ENCODE data around the gene ZBTB7C. TPM values are rescaled to one million over a fixed set of nuclear protein-coding genes. Genes with fewer than 3 reads are reported as not detected.

The ZBTB7C gene
- polyA plus RNA-seq, 1 donor (not counting 4 experiments of a cell fraction or from before 2014, with no cell fraction given) = 0.58 TPM

DNA sequence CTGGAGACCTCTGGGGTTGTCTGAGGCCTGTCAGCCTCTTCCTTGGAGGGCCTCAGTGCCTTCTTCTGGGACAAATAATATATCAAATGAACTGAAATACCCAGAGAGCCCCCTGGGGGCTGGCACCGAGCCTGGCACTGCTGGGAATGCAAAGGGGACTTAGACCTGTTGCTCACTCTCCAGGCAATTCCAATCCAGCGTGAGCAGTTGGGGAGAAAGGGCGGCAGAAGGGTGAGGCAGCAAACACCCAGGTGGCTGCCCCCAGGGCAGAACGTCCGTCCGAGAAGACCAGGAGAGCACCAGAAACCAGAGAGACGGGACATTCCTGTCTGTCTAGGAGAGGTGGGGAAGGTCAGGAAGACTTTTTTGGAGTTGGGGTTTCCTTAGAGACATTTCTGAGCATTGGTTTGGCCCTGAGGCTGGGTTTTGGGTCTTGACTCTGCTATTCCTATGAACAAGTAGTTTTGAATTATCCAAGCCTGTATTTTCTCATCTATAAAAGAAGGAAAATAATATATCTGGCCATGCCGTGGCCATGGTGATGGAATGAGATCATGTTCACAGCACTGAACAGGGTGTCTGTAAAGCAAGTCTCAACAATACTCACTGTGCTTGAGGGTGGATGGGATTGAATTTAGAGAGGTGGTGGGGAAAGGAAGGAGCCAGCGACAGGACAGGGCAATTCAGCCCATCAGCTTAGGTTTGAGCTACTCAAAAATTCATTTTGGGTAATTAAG is 44.3 kb upstream of the ZBTB7C start:
- Histone ChIP-seq H3K9ac (ENCODE audit: control insufficient read depth, extremely low read depth, insufficient read depth, low read length) (peak overlapping the region; percentile 54), H3K27ac (ENCODE audit: control insufficient read depth, insufficient read depth, low read length) (peak overlapping the region; percentile 81), H3K9me3 (ENCODE audit: control insufficient read depth, low read depth, low read length) (no peaks in the 10 kb centered on the region), H3K4me2 (ENCODE audit: control insufficient read depth, extremely low read depth, insufficient read depth, low read depth, low read length) (peak overlapping the region; percentile 59), H4K20me1 (ENCODE audit: control insufficient read depth, extremely low read depth, insufficient read depth, low read length) (no peaks in the 10 kb centered on the region), H3K4me3 (ENCODE audit: control insufficient read depth in 2 of 3, extremely low read depth in 1 of 3, insufficient read depth in 2 of 3, low read depth in 1 of 3, low read length in 3 of 3) (peak overlapping the region in 2 of 3 experiments; percentile 19 to 30), H3K4me1 (ENCODE audit: control insufficient read depth, extremely low read depth, insufficient read depth, low read length) (peaks cover 42% of the 10 kb centered on the region), H3K79me2 (ENCODE audit: control insufficient read depth, insufficient read depth, low read length) (no peaks in the 10 kb centered on the region), H3K9me1 (ENCODE audit: control insufficient read depth, extremely low read depth, insufficient read depth, low read length) (no peaks in the 10 kb centered on the region), H3K27me3 (ENCODE audit: control insufficient read depth, extremely low read depth, insufficient read depth, low read length) (peaks cover 2% of the 10 kb centered on the region), H2AFZ (ENCODE audit: control insufficient read depth, low read length) (peak overlapping the region; percentile 1), H3K36me3 (ENCODE audit: control insufficient read depth in 2 of 2, extremely low read depth in 1 of 2, insufficient read depth in 2 of 2, low read length in 2 of 2) (no peaks in the 10 kb centered on the region)
- TF ChIP-seq, protein P1, sequence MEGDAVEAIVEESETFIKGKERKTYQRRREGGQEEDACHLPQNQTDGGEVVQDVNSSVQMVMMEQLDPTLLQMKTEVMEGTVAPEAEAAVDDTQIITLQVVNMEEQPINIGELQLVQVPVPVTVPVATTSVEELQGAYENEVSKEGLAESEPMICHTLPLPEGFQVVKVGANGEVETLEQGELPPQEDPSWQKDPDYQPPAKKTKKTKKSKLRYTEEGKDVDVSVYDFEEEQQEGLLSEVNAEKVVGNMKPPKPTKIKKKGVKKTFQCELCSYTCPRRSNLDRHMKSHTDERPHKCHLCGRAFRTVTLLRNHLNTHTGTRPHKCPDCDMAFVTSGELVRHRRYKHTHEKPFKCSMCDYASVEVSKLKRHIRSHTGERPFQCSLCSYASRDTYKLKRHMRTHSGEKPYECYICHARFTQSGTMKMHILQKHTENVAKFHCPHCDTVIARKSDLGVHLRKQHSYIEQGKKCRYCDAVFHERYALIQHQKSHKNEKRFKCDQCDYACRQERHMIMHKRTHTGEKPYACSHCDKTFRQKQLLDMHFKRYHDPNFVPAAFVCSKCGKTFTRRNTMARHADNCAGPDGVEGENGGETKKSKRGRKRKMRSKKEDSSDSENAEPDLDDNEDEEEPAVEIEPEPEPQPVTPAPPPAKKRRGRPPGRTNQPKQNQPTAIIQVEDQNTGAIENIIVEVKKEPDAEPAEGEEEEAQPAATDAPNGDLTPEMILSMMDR (optimal IDR thresholded peaks at IDR 0.05 in 1 of 3, IDR thresholded peaks at IDR 0.05 in 1 of 3, conservative IDR thresholded peaks at IDR 0.05 in 1 of 3; ENCODE audit: extremely low read depth in 1 of 3, insufficient read depth in 2 of 3, low read length in 3 of 3) = peak in 1 of 3 experiments; percentile 6
- no peak for TF ChIP-seq EZH2 (IDR thresholded peaks at IDR 0.05; ENCODE audit: low read length)
- FAIRE-seq = peak; percentile 97
- no peak for DNase-seq (ENCODE audit: low read depth, low spot score)
- dilution Hi-C loops (cut with MboI; ENCODE audit: extremely low pct_ligation_motif_present, low sequenced_read_pairs) = no loop called here

DNA sequence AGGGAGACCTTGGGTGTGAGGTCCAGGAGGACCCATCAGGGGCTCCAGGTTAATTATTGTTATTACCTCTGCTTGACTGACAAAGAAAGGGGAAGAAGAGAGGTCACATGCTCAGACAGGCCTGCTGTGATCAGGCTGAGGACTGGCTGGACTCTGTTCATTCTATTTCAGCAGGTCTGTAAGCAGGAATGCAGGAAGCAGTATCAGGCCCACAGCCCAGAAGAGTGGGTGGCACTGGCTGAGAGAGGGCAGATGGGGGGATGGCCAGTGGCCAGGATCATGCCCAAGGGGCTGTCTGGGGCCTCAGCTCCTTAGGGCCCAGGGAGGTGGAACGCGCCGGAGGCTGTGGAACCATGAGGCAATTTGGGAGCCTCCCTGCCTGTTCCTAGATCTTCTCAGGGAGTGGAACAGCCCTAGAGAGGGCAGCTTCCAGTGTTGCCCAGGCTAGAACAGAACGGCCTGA is 43.7 kb upstream of the ZBTB7C start:
- peak overlapping the region; percentile 54 for H3K9ac ChIP-seq (ENCODE audit: control insufficient read depth, extremely low read depth, insufficient read depth, low read length)
- H3K27me3 ChIP-seq (ENCODE audit: control insufficient read depth, extremely low read depth, insufficient read depth, low read length) = peaks cover 2% of the 10 kb centered on the region
- dilution Hi-C loops (cut with MboI; ENCODE audit: extremely low pct_ligation_motif_present, low sequenced_read_pairs) = no loop called here

More for the DNA sequence above, 43.7 kb upstream of the ZBTB7C start:
- Histone ChIP-seq H3K4me1 (ENCODE audit: control insufficient read depth, extremely low read depth, insufficient read depth, low read length) (peaks cover 42% of the 10 kb centered on the region), H3K36me3 (ENCODE audit: control insufficient read depth in 2 of 2, extremely low read depth in 1 of 2, insufficient read depth in 2 of 2, low read length in 2 of 2) (no peaks in the 10 kb centered on the region), H3K4me3 (ENCODE audit: control insufficient read depth in 2 of 3, extremely low read depth in 1 of 3, insufficient read depth in 2 of 3, low read depth in 1 of 3, low read length in 3 of 3) (peak overlapping the region in 1 of 3 experiments; percentile 15), H3K9me1 (ENCODE audit: control insufficient read depth, extremely low read depth, insufficient read depth, low read length) (no peaks in the 10 kb centered on the region), H3K79me2 (ENCODE audit: control insufficient read depth, insufficient read depth, low read length) (no peaks in the 10 kb centered on the region), H4K20me1 (ENCODE audit: control insufficient read depth, extremely low read depth, insufficient read depth, low read length) (no peaks in the 10 kb centered on the region), H3K27ac (ENCODE audit: control insufficient read depth, insufficient read depth, low read length) (peak overlapping the region; percentile 81), H2AFZ (ENCODE audit: control insufficient read depth, low read length) (peak overlapping the region; percentile 83), H3K4me2 (ENCODE audit: control insufficient read depth, extremely low read depth, insufficient read depth, low read depth, low read length) (peak overlapping the region; percentile 59), H3K9me3 (ENCODE audit: control insufficient read depth, low read depth, low read length) (no peaks in the 10 kb centered on the region)
- FAIRE-seq (peak; percentile 89), DNase-seq (ENCODE audit: low read depth, low spot score) (no peak)
- TF ChIP-seq, protein P1 (optimal IDR thresholded peaks at IDR 0.05 in 1 of 3, IDR thresholded peaks at IDR 0.05 in 1 of 3, conservative IDR thresholded peaks at IDR 0.05 in 1 of 3; ENCODE audit: extremely low read depth in 1 of 3, insufficient read depth in 2 of 3, low read length in 3 of 3) = no peak
- no peak for TF ChIP-seq EZH2 (IDR thresholded peaks at IDR 0.05; ENCODE audit: low read length)
